Measurements from ENCODE around the gene BRIP1.
"Not testable (repeated sequence)": the region's sequence is repeated elsewhere in the genome, so short reads cannot be mapped to it uniquely, and the experiment has no call there.

BRIP1 gene

DNA sequence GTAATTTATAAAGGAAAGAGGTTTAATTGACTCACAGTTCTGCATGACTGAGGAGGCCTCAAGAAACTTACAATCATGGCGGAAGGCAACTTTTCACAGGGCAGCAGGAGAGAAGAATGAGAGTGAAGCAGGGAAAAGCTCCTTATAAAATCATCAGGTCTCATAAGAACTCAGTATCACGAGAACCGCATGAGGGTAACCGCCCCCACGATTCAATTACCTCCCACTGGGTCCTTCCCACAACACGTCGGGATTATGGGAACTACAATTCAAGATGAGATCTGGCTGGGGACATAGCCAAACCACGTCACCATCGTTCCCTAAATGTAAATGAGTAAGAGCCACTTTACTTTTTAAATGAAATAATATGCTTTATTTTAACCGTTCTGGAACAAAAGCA, 182.4 kb downstream of the BRIP1 start:
- no CpG with 5 or more reads among the region's 10 CpGs for WGBS (ENCODE audit: extremely low coverage, insufficient coverage, low lambda C conversion rate)
- no peak overlapping the region for H3K18ac ChIP-seq (ENCODE audit: low read length)
- H3K56ac ChIP-seq (ENCODE audit: low read length): no peak overlapping the region
- H4K8ac ChIP-seq (ENCODE audit: low read depth, low read length): no peak overlapping the region
- no peak overlapping the region for H3K4me2 ChIP-seq (ENCODE audit: low read length)
- no peak overlapping the region for H2BK120ac ChIP-seq (ENCODE audit: low read depth, low read length)
- H3K23ac ChIP-seq (ENCODE audit: low read length): no peak overlapping the region
- no peak overlapping the region for H2AK5ac ChIP-seq (ENCODE audit: low read length)
- H3K36me3 ChIP-seq (ENCODE audit: control insufficient read depth, insufficient read depth, low read length): no peaks in the 10 kb centered on the region
- no peak overlapping the region for H4K5ac ChIP-seq (ENCODE audit: low read length)
- H3K27me3 ChIP-seq (ENCODE audit: insufficient read depth, low read length, poor library complexity): no peaks in the 10 kb centered on the region
- H3K4ac ChIP-seq (ENCODE audit: low read depth, low read length): no peak overlapping the region
- H3K79me2 ChIP-seq (ENCODE audit: control insufficient read depth, insufficient read depth, low read length): no peaks in the 10 kb centered on the region
- no peak overlapping the region for H3K27ac ChIP-seq (ENCODE audit: low read depth, low read length)
- H3K4me3 ChIP-seq (ENCODE audit: low read length): no peak overlapping the region
- H3K4me1 ChIP-seq (ENCODE audit: control insufficient read depth, low read depth, low read length): no peaks in the 10 kb centered on the region
- DNase-seq: no peak
- H3K79me1 ChIP-seq (ENCODE audit: low read length): no peaks in the 10 kb centered on the region
- no peak overlapping the region for H2BK5ac ChIP-seq (ENCODE audit: low read length)
- H3K9ac ChIP-seq (ENCODE audit: low read length): no peak overlapping the region
- no peak overlapping the region for H2BK15ac ChIP-seq (replicated peaks; ENCODE audit: low read depth)

DNA sequence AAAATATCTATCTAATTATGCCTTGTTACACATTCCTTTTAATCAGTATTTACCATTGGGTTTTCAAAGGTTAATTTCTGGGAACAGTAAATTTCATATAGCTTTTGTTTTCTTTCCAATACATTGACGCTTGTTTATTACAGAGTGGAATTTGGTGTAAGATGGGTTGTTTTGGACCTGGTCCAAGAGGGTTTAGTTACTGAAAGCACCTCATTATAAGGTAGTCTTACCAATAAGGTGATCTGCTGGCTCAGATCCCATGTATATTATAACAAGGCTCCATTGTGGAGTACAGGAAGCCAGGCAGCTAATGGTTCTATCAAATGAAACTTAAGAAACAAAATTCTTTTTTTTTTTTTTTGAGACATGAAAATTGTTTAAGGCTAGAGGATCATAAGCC, 185.0 kb downstream of the BRIP1 start:
- Histone ChIP-seq H3K9ac (ENCODE audit: low read length) (no peak overlapping the region), H3K56ac (ENCODE audit: low read length) (no peak overlapping the region), H3K4me3 (ENCODE audit: low read length) (no peak overlapping the region), H2BK5ac (ENCODE audit: low read length) (no peak overlapping the region), H3K23ac (ENCODE audit: low read length) (no peak overlapping the region), H4K8ac (ENCODE audit: low read depth, low read length) (no peak overlapping the region), H2BK15ac (replicated peaks; ENCODE audit: low read depth) (no peak overlapping the region), H3K79me2 (ENCODE audit: control insufficient read depth, insufficient read depth, low read length) (no peaks in the 10 kb centered on the region), H3K79me1 (ENCODE audit: low read length) (no peaks in the 10 kb centered on the region), H3K4me2 (ENCODE audit: low read length) (no peak overlapping the region), H2BK120ac (ENCODE audit: low read depth, low read length) (no peak overlapping the region), H4K5ac (ENCODE audit: low read length) (no peak overlapping the region), H3K36me3 (ENCODE audit: control insufficient read depth, insufficient read depth, low read length) (no peaks in the 10 kb centered on the region), H3K4me1 (ENCODE audit: control insufficient read depth, low read depth, low read length) (no peaks in the 10 kb centered on the region), H2AK5ac (ENCODE audit: low read length) (no peak overlapping the region), H3K18ac (ENCODE audit: low read length) (no peak overlapping the region), H3K27ac (ENCODE audit: low read depth, low read length) (no peak overlapping the region), H3K4ac (ENCODE audit: low read depth, low read length) (no peak overlapping the region), H3K27me3 (ENCODE audit: insufficient read depth, low read length, poor library complexity) (no peaks in the 10 kb centered on the region)
- DNase-seq: no peak
- no CpG with 5 or more reads among the region's 1 CpG for WGBS (ENCODE audit: extremely low coverage, insufficient coverage, low lambda C conversion rate)

DNA sequence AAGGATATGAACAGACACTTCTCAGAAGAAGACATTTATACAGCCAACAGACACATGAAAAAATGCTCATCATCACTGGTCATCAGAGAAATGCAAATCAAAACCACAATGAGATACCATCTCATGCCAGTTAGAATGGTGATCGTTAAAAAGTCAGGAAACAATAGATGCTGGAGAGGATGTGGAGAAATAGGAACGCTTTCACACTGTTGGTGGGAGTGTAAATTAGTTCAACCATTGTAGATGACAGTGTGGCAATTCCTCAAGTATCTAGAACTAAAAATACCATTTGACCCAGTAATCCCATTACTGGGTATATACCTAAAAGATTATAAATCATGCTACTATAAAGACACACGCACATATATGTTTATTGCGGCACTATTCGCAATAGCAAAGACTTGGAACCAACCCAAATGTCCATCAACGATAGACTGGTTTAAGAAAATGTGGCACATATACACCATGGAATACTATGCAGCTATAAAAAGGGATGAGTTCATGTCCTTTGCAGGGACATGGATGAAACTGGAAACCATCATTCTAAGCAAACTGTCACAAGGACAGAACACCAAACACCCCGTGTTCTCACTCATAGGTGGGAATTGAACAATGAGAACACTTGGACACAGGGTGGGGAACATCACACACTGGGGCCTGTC, 186.0 kb downstream of the BRIP1 start:
- H2AK5ac ChIP-seq (ENCODE audit: low read length); DNase-seq; H3K18ac ChIP-seq (ENCODE audit: low read length); H3K4me3 ChIP-seq (ENCODE audit: low read length); H3K27ac ChIP-seq (ENCODE audit: low read depth, low read length); H3K23ac ChIP-seq (ENCODE audit: low read length); H3K79me2 ChIP-seq (ENCODE audit: control insufficient read depth, insufficient read depth, low read length); H3K4me2 ChIP-seq (ENCODE audit: low read length); H3K27me3 ChIP-seq (ENCODE audit: insufficient read depth, low read length, poor library complexity); H4K8ac ChIP-seq (ENCODE audit: low read depth, low read length); H2BK15ac ChIP-seq (replicated peaks; ENCODE audit: low read depth); H3K4ac ChIP-seq (ENCODE audit: low read depth, low read length); H3K9ac ChIP-seq (ENCODE audit: low read length); H3K4me1 ChIP-seq (ENCODE audit: control insufficient read depth, low read depth, low read length); H3K79me1 ChIP-seq (ENCODE audit: low read length); H3K36me3 ChIP-seq (ENCODE audit: control insufficient read depth, insufficient read depth, low read length); H2BK120ac ChIP-seq (ENCODE audit: low read depth, low read length); H3K56ac ChIP-seq (ENCODE audit: low read length); H2BK5ac ChIP-seq (ENCODE audit: low read length); H4K5ac ChIP-seq (ENCODE audit: low read length): not testable (repeated sequence)
- no CpG with 5 or more reads among the region's 7 CpGs for WGBS (ENCODE audit: extremely low coverage, insufficient coverage, low lambda C conversion rate)

DNA sequence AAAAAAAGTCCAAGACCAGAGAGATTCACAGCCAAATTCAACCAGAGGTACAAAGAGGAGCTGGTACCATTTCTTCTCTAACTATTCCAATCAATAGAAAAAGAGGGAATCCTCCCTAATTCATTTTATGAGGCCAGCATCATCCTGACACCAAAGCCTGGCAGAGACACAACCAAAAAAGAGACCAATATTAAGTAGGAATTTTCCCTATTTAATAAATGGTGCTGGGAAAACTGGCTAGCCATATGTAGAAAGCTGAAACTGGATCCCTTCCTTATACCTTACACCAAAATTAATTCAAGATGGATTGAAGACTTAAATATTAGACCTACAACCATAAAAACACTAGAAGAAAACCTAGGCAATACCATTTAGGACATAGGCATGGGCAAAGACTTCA, 186.8 kb downstream of the BRIP1 start:
- not testable (repeated sequence) for H3K4me3 ChIP-seq (ENCODE audit: low read length); H3K27ac ChIP-seq (ENCODE audit: low read depth, low read length); H2BK120ac ChIP-seq (ENCODE audit: low read depth, low read length); H4K8ac ChIP-seq (ENCODE audit: low read depth, low read length); H2BK15ac ChIP-seq (replicated peaks; ENCODE audit: low read depth); H3K36me3 ChIP-seq (ENCODE audit: control insufficient read depth, insufficient read depth, low read length); H2BK5ac ChIP-seq (ENCODE audit: low read length); H3K9ac ChIP-seq (ENCODE audit: low read length); H3K79me2 ChIP-seq (ENCODE audit: control insufficient read depth, insufficient read depth, low read length); H3K79me1 ChIP-seq (ENCODE audit: low read length); H2AK5ac ChIP-seq (ENCODE audit: low read length); H3K23ac ChIP-seq (ENCODE audit: low read length); H3K4ac ChIP-seq (ENCODE audit: low read depth, low read length); H3K56ac ChIP-seq (ENCODE audit: low read length); H4K5ac ChIP-seq (ENCODE audit: low read length); H3K27me3 ChIP-seq (ENCODE audit: insufficient read depth, low read length, poor library complexity); H3K4me1 ChIP-seq (ENCODE audit: control insufficient read depth, low read depth, low read length); DNase-seq; H3K4me2 ChIP-seq (ENCODE audit: low read length); H3K18ac ChIP-seq (ENCODE audit: low read length)

DNA sequence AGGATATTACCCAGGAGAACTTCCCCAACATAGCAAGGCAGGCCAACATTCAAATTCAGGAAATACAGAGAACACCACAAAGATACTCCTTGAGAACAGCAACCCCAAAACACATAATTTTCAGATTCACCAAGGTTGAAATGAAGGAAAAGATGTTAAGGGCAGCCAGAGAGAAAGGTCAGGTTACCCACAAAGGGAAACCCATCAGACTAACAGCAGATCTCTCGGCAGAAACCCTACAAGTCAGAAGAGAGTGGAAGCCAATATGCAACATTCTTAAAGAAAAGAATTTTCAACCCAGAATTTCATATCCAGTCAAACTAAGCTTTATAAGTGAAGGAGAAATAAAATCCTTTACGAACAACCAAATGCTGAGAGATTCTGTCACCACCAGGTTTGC, 188.7 kb downstream of the BRIP1 start:
- not testable (repeated sequence) for H3K4me1 ChIP-seq (ENCODE audit: control insufficient read depth, low read depth, low read length); H3K4ac ChIP-seq (ENCODE audit: low read depth, low read length); H3K36me3 ChIP-seq (ENCODE audit: control insufficient read depth, insufficient read depth, low read length); H3K23ac ChIP-seq (ENCODE audit: low read length); H3K9ac ChIP-seq (ENCODE audit: low read length); H4K8ac ChIP-seq (ENCODE audit: low read depth, low read length); H3K18ac ChIP-seq (ENCODE audit: low read length); H2BK5ac ChIP-seq (ENCODE audit: low read length); H3K4me2 ChIP-seq (ENCODE audit: low read length); H3K79me2 ChIP-seq (ENCODE audit: control insufficient read depth, insufficient read depth, low read length); DNase-seq; H3K27me3 ChIP-seq (ENCODE audit: insufficient read depth, low read length, poor library complexity); H4K5ac ChIP-seq (ENCODE audit: low read length); H2BK15ac ChIP-seq (replicated peaks; ENCODE audit: low read depth); H3K56ac ChIP-seq (ENCODE audit: low read length); H3K79me1 ChIP-seq (ENCODE audit: low read length); H2BK120ac ChIP-seq (ENCODE audit: low read depth, low read length); H2AK5ac ChIP-seq (ENCODE audit: low read length); H3K27ac ChIP-seq (ENCODE audit: low read depth, low read length); H3K4me3 ChIP-seq (ENCODE audit: low read length)
- no CpG with 5 or more reads among the region's 2 CpGs for WGBS (ENCODE audit: extremely low coverage, insufficient coverage, low lambda C conversion rate)
